Omental fat pad (tissue), 4 donors: ENCODE data around the gene INPP4A. TPM values are rescaled to one million over a fixed set of nuclear protein-coding genes. Genes with fewer than 3 reads are reported as not detected.

Experiments
- ATAC-seq: fragments of 150-250 bp; one replicate; pipeline ENCODE4 v1.9.1; 2016; ENCODE audit warnings: mild to moderate bottlenecking, moderate library complexity; ENCODE audit not compliant: low FRiP score
- DNase-seq: peaks from one replicate; pipeline ENCODE4 v3.0.0-alpha.2; 2019; ENCODE audit warnings: low spot score
- total RNA-seq, 4 donors: library from RNA; depleted of rRNA; stranded (reverse); fragments of >200 nt; gene quantifications; one replicate each; pipeline ENCODE4 v1.1.0, GENCODE V29; 2016
- TF ChIP-seq, protein P1 (sequence below), 3 donors: fragments of 450-650 bp; IDR thresholded peaks; one replicate each; pipeline ENCODE4 v1.5.1; 2016 to 2017; ENCODE audit warnings: antibody characterized with exemption in 3 of 3, mild to moderate bottlenecking in 3 of 3, moderate library complexity in 2 of 3

The INPP4A gene
- total RNA-seq, 4 donors from 2014 or later, result 19.6 to 32.2 (median 28.0) TPM

- no peak for ATAC-seq
- DNase-seq, result no peak
- TF ChIP-seq, protein P1, sequence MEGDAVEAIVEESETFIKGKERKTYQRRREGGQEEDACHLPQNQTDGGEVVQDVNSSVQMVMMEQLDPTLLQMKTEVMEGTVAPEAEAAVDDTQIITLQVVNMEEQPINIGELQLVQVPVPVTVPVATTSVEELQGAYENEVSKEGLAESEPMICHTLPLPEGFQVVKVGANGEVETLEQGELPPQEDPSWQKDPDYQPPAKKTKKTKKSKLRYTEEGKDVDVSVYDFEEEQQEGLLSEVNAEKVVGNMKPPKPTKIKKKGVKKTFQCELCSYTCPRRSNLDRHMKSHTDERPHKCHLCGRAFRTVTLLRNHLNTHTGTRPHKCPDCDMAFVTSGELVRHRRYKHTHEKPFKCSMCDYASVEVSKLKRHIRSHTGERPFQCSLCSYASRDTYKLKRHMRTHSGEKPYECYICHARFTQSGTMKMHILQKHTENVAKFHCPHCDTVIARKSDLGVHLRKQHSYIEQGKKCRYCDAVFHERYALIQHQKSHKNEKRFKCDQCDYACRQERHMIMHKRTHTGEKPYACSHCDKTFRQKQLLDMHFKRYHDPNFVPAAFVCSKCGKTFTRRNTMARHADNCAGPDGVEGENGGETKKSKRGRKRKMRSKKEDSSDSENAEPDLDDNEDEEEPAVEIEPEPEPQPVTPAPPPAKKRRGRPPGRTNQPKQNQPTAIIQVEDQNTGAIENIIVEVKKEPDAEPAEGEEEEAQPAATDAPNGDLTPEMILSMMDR (IDR thresholded peaks at IDR 0.05), result no peak
These were observed 50.0 kb downstream of the INPP4A start for GRCh38 chr2:98494699-98495098.

DNA sequence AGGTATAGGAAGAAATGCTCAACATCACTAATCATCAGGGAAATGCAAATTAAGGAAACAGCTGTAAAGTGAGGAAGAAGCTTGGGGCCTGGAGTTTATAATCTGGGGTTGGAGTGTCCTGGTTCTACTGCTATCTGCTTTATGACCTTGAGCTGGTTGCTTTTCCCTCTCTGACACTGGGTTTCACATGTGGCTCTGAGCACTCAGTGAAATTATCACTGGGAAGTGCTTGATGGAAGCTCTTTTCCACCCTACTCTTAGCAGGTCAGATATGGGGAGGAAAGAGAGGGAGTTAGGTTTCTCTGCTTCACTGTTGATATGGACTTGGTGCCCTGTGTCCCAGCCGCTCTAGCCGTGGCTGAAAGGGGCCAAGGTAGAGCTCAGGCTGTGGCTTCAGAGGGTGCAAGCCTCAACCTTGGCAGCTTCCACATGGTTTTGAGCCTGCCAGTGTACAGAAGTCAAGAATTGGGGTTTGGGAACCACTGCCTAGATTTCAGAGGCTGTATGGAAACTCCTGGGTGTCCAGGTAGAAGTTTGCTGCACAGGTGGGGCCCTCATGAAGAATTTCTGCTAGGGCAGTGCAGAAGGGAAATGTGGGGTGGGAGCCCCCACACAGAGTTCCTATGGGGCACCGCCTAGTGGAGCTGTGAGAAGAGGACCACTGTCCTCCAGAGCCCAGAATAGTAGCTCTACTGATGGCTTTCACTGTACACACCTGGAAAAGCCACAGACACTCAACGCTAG lies 52.3 kb downstream of the INPP4A start:
- ATAC-seq (no peak), DNase-seq (no peak)
- TF ChIP-seq, protein P1 (IDR thresholded peaks at IDR 0.05), result no peak

DNA sequence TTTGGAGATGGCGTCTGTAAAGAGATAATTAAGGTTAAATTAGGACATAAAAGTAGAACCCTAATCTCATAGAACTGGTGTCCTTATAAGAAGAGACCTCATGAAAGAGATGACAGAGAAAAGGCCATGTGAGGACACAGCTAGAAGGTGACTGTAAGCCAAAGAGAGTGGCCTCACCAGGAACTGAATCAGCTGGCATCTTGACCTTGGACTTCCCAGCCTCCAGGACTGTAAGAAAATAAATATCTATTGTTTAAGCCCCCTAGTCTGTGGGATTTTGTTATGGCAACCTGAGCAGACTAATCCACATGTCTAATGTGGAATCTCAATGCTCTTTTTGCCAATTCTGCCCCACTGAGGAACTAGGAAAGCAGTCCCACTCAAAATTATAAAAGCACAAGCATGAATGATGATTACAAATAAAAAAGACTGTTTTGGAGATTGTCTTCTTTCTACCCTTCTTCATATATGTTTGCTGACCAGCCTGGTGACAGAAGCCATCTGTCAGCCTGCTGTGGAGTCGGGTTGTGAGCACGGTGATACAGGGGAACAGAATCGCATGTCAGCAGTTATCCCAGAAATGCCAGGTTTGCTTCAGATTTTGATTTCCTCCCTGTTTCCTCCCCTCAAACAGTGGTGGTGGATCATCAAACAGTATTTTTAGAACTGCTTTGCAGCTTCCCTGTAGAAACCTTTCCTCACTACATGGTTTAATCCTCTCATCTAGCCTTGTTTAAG lies 54.2 kb downstream of the INPP4A start:
- DNase-seq (no peak), ATAC-seq (no peak)
- TF ChIP-seq, protein P1 (IDR thresholded peaks at IDR 0.05), result no peak

DNA sequence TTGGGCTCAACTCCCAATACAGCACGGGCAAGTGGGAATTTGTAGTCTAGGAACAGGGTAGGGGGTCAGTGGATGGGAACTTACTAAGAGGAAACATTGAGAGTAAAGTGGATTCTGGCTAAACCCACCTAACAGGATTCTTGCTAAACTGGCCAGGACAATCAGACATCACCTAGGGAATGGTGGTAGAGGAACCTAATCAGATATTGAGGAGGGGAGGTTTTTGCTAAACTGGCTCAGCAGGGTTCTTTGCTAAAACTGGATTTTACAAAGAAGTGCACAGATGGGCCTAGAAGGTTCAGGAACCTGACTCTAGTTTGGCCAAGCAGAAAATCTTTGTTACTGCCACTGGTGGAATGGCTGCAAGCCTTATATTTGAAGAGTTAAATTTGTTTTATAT lies 55.9 kb downstream of the INPP4A start:
- TF ChIP-seq, protein P1 (IDR thresholded peaks at IDR 0.05), result no peak
- ATAC-seq, result no peak
- DNase-seq, result no peak

- TF ChIP-seq, protein P1 (IDR thresholded peaks at IDR 0.05), result no peak
- ATAC-seq, result no peak
- no peak for DNase-seq
These were observed 56.6 kb downstream of the INPP4A start for GRCh38 chr2:98501223-98501622.

GRCh38 chr2:98501876-98502275 lies 57.2 kb downstream of the INPP4A start:
- DNase-seq (no peak), ATAC-seq (peak; percentile 34)
- TF ChIP-seq, protein P1 (IDR thresholded peaks at IDR 0.05), result no peak
